Middle frontal gyrus (tissue), 1 donor: ENCODE data around the gene PTPRN2.

Source experiments
- DNase-seq: peaks from one replicate; pipeline ENCODE4 v3.0.0-alpha.2; 2015; ENCODE audit warnings: low spot score; ENCODE audit errors: extremely low spot score

The PTPRN2 gene

GRCh38 chr7:157683747-157684156, 903.9 kb downstream of the PTPRN2 start:
- DNase-seq = no peak

DNA sequence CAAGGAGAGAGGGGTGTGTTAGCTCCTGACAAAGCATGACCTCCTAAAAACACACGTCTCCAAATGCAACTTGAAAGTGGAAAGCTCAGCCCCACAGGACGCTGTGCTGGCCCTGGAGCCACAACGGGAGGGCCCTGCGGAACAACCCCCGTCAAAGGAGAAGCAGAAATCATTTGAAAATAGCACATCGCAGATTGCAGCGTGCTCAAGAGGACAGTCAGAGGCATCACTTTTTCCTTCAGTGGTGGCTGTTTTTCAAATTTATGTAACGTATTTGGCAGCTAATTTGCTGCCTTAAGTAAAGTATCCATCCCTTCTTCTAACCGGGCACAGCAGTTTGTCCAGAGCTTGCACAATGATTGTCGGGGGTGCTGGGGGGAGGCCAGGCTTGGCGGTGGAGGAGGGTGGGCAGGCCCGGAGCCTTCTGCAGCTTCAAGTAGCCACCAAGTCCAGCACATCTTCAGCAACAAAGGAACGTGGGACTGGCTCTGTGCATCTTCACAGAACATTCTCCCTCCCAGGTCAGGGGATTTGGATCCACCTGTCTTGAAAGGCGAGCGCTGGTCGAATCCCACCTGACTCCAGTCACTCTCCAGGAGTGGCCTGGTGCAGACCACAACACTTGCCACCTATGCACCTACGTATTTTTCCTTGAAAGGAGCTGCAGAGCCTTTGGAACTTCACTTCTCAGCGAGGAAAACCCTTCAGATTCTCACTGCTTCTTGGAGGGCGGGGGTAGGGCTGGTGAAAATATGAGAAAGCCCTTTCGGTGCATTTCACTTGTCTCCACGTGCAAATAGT, 904.5 kb downstream of the PTPRN2 start:
- no peak for DNase-seq

DNA sequence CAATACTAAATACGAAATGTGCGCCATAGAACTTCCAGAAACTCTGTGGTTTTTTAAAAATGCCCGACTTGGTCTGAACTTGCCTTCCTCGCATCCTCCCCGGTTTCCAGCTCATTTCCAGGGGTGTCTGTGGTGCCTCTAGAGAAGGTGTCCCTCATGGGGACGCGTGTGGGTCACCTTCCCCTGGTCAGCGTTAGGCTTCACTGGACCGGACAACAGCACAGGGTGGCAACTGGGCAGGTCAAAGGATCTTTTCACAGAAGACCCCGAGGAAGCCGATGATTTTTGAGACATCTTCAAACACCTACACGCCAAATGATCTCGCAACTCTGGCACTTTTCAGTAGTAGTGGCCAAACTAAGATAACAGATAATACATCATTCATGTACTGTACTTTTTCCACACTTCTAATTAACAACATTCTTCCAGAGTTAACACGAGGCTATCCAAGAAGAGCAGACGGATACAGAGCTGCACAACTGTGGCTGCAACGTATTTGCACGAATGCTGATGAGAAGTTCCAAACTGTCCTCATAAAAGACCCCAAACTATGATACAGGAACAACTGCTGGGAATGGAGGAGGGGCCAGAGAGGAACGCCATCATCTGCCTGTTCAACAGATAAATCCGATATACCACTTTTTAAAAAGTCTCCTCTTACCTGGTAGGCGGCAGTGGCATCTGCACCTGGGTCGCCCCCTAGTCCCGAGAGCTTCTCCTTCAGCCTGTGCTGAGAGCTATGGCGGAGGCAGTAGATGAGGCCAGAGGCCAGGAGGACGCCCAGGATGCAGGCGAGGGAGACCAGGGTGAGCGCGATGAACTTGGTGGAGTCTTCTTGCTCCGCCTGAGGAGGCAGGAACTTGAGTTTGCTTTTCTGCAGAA, 905.3 kb downstream of the PTPRN2 start:
- DNase-seq = no peak

GRCh38 chr7:157679607-157680006, 908.0 kb downstream of the PTPRN2 start:
- no peak for DNase-seq

DNA sequence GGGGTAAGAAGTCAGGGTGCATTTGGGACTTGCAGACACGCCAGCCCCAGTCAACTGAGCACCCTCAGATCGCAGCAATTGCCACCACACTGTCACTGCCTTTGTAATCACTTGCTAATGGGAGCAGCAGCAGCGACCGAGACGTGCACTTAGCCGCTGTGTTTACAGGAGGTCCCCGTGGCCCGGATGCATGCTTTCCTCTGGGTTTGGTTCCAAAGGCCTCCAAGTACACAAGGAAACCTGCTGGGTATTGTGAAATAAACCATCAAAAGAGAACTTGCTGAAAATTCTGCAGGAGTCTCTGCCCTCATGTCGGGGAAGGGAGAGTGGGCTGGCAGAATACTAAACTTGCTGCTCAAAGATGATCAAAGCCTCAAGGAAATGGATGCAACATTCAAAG, 909.1 kb downstream of the PTPRN2 start:
- no peak for DNase-seq

GRCh38 chr7:157676456-157677255, 911.0 kb downstream of the PTPRN2 start:
- DNase-seq = no peak

DNA sequence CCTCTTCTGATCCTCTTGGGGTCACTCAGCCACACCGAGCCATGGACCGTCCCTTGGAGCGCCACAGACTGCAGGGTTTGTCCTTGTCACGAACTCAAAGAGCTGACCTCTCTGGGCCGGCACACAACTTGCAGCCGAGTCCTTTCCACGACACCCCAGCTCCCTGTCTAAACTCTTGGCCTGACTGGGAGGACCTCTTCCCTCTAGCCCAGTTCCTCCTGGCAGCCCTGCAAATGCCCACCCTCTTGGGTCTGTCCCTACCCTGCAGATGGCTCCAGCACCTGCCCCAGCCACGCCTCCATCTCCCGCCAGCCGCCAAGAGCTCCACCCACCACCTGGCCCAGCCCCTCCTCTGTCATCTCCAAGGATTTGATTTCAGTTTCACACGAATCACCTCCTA, 911.6 kb downstream of the PTPRN2 start:
- DNase-seq = no peak

DNA sequence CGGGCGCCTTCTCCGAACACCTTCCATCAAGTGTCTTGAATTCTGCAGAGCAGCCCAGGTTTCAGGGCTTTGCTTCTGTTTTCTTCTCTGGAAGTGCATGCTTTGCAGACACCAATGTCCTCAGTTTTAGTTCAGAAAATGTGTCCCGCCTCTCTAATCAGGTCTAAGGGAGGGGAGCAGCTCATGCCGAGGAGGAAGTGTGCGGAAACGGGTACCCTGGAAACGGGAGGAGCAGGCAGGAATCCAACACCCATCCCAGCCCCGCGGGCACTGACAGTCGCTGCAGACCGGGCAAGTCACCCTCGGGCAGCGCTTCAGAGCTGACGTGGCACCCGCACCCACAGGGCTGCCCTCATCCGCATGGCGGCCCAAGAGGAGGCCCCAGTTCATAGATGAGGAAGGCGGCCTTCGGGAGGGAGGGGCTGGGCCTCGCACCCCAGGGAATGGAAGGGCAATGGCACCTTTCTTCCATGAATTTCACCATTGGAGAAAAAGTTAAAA, 912.1 kb downstream of the PTPRN2 start:
- no peak for DNase-seq

DNA sequence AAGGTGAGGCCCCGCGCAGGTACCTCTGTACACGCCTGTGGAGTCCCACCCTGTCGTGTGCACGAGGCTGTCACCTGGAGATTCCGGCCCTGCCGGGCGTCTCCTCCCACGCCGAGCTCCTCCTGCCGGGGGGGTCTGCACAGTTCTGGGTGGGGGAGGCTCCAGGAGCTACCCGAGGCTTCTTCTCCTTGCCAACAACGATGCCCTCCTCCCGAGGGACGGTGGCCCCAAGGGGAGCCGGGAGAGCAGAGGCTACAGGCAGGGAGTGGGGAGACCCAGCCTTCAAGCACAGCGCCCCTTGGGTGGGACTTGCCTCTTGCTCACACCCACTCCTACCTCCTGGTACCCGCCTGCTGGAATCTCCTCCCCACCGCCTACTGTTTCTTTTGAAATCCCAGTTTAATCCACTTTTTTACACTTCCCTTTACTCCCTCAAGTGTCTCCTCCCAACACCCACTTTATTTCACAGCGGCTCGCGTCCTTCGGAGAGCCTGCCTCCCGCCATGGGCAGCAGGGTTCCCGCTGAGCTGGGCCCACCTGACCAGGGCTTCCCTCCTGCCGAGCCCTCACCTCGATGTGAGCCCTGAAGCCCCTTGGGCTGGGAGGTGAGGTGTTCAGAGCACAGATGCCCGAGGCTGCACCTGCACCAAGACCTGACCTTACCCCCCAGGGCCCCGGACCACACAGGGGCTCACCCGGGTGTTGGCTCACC, 912.8 kb downstream of the PTPRN2 start:
- no peak for DNase-seq

DNA sequence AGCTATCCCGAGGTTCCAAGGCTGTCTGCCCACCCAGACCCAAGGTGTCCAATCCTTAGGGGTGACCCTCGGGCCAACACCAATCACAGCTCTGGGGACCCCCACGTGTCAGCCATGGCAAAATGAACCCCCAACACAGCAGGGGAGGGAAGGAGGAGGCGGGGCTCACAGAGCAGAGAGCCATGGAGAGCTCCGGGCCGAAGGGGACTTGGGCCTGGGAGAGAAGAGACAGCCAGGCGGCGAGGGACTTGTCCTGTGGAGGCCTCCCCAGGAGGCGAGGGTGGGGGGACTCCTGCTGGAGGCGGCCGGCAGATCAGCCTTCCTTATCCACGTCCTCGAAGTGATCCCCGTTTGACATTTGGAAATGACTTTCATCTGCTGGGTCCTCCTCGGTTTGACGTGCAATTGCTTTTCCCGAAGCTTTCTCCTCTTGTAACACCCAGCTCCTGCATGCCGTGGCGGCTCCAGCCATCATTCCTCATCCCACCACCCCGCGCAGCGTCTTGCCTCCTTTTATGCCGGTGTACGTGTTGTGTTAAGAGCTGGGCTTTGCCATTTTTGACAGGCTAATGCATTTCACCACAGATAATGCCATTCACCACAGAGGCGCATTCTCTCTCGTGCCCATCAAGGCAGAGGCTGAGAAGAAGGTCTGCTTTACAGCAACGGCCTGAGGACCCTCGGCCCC, 913.5 kb downstream of the PTPRN2 start:
- no peak for DNase-seq

DNA sequence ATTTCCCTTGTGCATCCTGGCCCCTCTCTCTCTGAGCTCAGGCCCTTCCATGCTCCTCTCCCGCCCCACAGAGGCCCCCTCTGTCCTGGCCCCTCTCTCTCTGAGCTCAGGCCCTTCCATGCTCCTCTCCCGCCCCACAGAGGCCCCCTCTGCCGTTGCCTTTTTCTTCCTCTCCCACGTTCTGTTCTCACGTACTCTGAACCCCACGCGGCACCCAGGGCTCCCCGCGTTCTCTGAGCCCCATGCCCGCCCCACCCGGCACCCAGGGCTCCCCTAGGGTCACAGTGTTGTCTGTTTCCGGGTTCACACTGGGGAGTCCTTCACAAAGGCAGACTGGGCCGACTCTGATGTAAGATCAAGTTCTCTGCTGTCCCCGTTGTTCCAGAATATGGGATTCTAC, 914.0 kb downstream of the PTPRN2 start:
- no peak for DNase-seq

- DNase-seq = no peak
These were observed 916.0 kb downstream of the PTPRN2 start for GRCh38 chr7:157671358-157672255.

DNA sequence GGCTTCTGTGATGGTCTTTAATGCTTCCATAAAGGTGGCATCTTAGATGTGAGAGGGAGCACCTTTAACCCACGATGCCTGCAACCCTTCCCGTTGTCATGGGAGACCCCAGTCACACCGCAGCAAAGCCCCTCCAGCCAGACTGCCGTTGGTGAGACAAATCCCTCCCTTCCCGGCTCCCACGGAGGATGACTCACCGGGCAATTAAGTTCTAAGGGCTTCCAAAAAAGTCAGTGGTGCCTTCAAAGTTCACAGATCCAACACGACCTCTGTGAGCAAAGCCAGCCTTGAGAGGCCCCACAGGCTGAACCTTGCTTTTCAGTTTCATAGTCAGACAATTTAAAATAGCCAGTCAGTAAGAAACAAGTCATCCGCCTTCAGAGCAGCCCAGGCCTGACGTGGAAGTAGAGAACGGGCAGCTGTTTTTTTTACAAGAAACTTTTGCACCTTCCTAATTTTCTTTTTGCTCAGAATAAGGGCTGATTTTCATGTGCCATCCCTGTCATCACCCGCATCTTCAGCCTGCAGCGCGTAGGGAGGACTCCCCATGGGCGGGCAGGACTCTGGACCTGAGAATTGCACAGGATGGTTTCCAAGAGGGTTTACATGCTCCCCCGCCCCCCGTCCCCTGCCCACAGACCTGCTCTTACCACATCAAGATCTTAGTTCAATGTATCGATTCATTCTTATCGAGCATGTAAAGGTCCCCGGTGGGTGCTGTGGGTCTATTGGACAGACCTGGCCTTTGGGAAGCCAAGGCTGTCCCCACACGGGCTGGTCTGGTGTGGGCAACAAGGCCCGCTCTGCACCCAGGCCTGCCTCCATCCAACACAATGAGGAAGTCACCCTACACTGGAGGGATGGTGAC, 916.9 kb downstream of the PTPRN2 start:
- no peak for DNase-seq

DNA sequence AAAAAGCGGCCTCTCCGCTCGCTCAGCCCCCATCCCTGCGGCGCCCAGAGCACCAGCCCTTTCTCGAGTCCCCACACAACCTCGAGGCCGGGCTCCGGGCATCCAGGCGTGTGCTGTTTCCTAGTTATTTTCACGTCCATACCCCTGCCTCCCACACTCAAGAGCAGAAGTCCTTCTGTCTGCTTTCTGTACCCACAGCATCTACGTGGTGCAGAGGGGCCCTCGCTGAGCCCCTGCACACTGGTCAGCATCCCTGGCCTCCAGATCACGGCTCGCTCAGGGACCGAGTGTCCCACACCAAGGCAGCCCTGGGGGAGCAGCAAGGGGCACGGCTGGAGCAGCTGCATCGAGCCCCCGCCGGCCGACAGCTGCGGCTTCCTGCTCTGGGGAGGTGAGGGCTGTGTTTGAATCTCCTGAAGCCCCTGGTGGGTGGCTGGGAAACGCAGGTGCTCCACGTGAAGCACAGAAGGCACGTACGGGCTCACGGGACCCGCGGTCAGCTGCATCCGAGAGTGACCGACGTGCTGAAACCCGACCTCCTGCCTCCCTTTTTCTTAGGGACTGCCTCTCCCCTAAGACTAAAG, 917.8 kb downstream of the PTPRN2 start:
- DNase-seq = no peak

GRCh38 chr7:157668884-157669767, 918.5 kb downstream of the PTPRN2 start:
- no peak for DNase-seq

- DNase-seq = no peak
These were observed 919.3 kb downstream of the PTPRN2 start for GRCh38 chr7:157668221-157668883.
